Activated CD4-positive, CD25-positive, alpha-beta regulatory T cell (primary cell): ENCODE data around the gene SDS.
A peak's percentile ranks its signal among the peaks of the same experiment; 100 is the strongest.
"Not testable (repeated sequence)": the region's sequence is repeated elsewhere in the genome, so short reads cannot be mapped to it uniquely, and the experiment has no call there.

ENCODE experiments used
- DNase-seq, 4 experiments: peaks; one replicate each; lab custom pipeline; 2025; lab: John Stamatoyannopoulos, UW

The SDS gene

GRCh38 chr12:113374823-113375428 is 28.8 kb downstream of the SDS start:
- DNase-seq = no peak

DNA sequence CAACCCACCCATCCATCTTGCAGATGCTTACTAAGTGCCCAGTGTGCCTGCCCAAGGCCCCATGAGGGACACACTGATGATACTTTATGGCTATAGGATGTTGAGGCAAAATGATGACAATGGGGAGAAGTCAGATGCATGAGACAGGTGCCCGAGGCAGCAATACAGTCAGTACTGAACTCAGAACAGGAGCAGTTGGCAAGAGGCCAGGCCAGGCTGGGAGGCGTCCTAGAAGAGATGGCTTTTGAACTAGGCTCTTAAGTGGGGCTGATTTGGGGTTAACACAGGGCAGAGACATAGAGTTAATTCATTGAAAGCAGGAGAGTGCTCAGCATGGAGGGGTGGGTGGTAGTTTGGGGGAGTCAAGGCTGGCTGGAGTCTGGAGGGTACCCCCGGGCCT is 29.7 kb downstream of the SDS start:
- DNase-seq = no peak

GRCh38 chr12:113373440-113373839 is 30.2 kb downstream of the SDS start:
- no peak for DNase-seq

GRCh38 chr12:113372371-113372770 is 31.3 kb downstream of the SDS start:
- no peak for DNase-seq

DNA sequence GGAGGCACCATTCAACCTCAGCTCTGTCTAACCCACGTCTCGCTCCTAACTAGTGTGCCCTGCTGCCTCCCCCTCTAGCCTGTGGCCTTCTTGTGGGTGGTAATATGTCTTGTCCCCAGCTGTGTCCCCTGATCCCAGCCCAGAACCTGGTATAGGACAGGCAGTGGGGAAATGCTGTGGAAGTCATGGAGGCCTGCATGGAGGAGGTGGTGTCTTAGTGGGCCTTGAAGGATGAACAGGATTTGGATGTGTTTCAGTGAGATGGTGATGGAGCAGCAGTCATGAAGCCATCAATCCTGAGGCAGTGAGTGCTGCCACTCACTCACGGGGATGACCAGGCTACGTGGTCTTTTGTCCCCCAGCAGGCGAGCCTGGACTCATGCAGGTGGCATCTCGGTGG is 31.9 kb downstream of the SDS start:
- DNase-seq = no peak

GRCh38 chr12:113370923-113371682 is 32.6 kb downstream of the SDS start:
- no peak for DNase-seq

GRCh38 chr12:113369391-113369985 is 34.2 kb downstream of the SDS start:
- no peak for DNase-seq

DNA sequence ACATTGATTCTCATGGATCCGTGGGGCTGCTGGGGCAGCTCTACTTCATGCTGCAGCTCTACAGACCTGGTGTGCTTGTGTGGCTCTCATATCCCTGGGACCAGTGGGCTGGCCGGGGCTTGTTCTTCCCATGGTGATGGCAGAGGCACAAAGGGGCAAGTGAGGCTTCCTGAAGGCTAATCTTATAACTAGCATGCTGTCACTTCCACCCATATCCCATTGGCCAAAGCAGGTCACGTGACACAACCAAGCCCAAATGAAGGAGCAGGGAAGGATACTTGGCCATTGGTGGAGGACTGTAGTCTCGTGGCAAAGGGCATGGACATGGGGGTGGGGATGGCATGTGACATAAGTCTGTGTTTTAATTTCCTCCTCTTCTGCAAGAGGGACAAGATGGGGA is 35.4 kb downstream of the SDS start:
- no peak for DNase-seq

- DNase-seq = no peak
Measured at GRCh38 chr12:113366827-113367226, 36.9 kb downstream of the SDS start.

GRCh38 chr12:113365639-113366395 is 37.9 kb downstream of the SDS start:
- DNase-seq = no peak

DNA sequence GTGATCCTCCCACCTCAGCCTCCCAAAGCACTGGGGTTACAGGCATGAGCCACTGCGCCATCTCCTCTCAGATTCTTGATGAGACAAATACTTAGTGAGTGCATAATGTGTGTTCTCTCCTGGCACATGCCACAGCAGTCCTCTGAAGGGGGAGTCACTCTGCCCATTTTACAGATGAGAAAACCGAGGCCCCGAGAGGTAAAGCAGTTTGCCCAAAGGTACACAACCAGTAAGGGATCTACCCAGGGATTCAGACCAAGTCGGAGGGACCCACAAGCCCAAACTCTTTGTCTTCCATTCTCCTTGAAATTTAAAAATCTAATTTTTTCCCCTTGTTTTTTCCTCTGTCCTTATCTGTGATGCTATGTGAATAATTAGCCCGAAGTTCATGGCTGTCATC is 39.0 kb downstream of the SDS start:
- DNase-seq = no peak

GRCh38 chr12:113361574-113362370 is 41.9 kb downstream of the SDS start:
- DNase-seq = no peak

GRCh38 chr12:113359939-113360748 is 43.5 kb downstream of the SDS start:
- no peak for DNase-seq

DNA sequence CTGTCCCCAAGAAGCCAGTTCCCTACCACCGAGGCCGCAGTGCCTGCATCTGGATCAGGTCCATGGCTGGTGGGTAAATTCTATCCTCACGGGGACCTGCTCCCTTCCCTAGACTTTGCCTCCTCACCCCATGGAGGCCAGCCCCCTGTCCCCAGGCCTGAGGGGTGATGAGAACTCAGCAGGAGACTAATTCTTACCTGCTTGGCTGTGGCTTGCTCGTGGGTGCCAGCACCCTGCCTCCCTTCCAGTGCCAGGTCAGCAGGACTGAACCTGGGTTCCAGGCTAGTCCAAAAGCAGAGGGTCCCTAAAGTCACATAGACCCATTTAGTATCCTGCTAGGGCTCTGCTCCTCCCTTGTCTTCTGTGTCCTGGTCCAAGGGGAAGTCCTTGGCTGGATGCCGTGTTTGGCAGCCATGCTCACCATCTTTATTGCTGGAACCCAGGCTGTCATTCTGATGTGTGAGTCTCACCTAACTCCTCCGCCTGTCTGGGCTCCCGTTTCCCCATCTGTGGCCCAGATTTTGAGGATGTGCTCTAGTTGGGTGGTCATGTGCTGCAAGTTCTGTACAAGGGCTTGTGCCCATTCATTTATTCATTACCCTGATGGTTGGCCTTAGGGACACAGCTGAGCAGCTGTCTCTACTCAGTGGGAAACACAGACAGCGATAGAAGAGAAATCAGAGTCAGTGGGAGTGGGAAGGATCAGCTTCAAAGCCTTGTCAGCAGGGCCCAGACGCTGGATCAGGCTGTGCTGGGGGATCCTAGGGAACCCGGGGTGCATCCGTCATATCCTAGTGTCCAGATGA is 44.4 kb downstream of the SDS start:
- DNase-seq = no peak

DNA sequence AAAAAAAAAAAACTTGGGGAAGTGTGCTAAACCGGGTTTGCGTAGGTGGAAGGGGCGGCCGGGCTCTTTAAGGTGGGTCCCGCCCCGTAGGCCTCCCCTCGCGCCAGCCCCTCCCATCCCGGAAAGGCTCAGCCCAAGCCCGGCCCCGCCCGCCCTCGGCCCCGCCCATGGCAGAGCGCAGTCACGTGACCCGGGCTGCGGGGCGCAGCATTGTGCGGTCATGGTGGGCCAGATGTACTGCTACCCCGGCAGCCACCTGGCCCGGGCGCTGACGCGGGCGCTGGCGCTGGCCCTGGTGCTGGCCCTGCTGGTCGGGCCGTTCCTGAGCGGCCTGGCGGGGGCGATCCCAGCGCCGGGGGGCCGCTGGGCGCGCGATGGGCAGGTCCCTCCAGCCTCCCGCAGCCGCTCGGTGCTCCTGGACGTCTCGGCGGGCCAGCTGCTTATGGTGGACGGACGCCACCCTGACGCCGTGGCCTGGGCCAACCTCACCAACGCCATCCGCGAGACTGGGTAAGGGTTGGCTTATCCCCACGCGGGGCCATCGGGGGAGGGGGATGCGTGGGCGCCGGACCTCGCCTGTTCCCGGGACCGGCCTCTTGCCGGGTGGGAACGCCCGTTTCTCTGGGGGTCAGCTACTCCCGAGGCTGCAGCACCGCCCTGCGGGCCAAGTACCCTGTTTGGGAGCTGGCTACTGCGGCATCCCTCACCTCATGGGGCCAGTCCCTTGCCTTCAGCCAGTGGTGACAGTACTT is 45.1 kb downstream of the SDS start, which contains the start of gene PLBD2:
PLBD2 (plus strand) TSS at position 207 of the 752 bp plus-strand sequence; CDS start at position 221, 14 bp downstream.
- DNase-seq = peak; percentile 91 to 93 (median 91)

DNA sequence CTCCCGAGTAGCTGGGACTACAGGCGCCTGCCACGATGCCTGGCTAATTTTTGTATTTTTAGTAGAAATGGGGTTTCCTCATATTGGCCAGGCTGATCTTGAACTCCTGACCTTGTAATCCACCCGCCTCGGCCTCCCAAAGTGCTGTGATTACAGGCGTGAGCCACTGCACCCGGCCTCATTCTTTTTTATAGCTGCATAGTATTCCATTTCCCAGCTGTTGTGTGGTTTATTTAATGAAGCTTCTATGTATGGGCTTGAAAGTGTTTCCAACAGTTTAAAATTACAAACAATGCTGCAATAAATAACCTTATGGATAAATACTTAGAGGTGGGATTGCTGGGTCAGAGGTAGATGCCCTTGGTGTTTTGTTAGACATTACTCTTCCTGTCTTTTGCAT is 49.5 kb downstream of the SDS start:
- DNase-seq = not testable (repeated sequence)

DNA sequence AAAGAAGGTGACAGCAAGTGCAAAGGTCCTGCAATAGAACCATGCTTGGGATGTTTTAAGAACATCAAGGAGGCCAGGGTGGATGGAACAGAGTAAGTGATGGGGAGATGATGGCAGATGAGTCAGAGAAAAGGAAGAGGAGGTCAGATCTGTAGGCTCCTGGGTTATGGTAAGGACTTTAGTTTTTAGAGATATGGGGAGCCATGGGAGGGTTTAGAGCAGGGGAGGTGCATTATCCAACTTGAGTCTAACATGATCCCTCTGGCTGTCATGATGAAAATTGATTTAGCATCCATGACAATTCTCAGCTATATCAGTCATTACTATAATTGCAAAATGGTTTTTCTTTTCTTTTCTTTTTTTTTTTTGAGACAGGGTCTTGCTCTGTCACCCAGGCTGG is 52.6 kb downstream of the SDS start:
- DNase-seq = no peak

DNA sequence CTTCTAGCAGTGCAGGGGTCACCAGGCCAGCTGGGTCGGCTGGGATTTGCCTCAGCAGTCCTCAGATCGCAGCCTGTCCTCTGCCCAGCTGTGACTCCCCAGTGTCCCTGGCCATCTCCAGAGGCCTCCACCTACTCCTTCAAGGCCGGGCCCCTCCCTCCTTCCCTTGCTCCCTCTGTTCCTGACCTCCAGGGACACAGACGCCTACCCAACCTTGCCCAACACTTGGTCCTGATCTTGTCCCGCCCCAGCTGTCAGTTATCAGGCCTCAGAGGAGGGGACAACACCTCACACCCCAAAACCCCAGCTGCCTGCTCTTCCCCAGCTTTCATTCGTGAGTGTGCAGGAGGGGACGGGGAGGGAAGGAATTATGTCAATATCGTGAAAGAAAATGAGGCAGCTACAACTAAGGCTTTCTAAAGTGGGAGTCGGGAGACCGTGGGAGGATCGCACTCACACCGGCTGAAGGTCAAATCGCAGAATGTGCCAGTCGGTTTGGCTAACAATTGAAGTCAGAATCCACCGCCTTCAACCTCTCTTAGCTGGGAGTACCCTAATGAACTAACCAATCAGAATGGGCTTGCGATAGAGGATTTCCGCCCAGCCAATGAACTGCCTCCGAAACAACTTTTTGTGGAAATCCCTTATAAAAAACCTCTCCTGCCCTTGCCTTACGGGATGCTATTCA is 54.7 kb downstream of the SDS start:
- no peak for DNase-seq

DNA sequence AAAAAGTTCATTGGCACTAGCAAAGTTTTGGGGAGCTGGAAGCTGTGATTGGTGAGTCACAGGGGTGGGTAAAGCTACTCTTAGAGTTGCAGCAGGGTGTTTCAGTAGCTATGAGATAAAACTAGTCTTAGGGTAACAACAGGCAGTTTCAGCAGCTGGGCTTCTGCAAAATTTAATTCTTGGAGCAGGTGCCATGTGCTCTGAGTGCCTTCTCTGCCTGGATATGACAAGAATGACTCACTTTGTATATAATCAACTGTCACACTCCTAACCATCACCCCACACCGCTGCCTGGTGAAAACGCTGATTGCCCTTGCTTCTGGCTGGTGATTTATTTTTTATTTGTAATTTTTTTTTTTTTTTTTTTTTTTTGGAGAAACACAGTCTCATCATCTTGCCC is 55.8 kb downstream of the SDS start:
- no peak for DNase-seq
